Lower leg skin (tissue), 3 donors: ENCODE measurements around the gene PGA5.
"Not testable (repeated sequence)": the region's sequence is repeated elsewhere in the genome, so short reads cannot be mapped to it uniquely, and the experiment has no call there.

Source experiments
- POLR2A ChIP-seq, 2 donors: fragments of 450-650 bp; IDR thresholded peaks; one replicate each; pipeline ENCODE4 v1.6.1; 2016 to 2017; ENCODE audit warnings: antibody characterized with exemption in 2 of 2, mild to moderate bottlenecking in 1 of 2, moderate library complexity in 1 of 2
- TF ChIP-seq, protein P1 (sequence below), 3 donors: fragments of 450-650 bp; IDR thresholded peaks; one replicate each; pipeline ENCODE4 v1.5.1; 2016; ENCODE audit warnings: antibody characterized with exemption in 3 of 3, mild to moderate bottlenecking in 3 of 3, moderate library complexity in 2 of 3

DNA sequence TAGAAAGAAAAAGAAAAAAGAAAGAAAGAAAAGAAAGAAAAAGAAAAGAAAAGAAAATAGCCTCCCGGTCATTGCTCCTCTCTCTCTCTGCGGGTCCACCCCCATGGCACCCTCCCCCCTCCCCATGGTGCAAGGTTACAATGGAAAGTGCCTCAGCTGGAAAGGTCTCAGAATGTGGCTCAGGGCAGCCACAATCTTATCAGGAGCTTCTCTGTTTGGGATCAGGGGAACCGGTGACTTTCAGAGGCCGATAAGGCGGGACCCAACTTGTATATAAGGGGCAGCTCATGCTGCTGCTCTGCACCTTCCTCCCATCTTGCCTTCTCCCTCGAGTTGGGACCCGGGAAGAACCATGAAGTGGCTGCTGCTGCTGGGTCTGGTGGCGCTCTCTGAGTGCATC, at the start of gene PGA5:
- TF ChIP-seq, protein P1, sequence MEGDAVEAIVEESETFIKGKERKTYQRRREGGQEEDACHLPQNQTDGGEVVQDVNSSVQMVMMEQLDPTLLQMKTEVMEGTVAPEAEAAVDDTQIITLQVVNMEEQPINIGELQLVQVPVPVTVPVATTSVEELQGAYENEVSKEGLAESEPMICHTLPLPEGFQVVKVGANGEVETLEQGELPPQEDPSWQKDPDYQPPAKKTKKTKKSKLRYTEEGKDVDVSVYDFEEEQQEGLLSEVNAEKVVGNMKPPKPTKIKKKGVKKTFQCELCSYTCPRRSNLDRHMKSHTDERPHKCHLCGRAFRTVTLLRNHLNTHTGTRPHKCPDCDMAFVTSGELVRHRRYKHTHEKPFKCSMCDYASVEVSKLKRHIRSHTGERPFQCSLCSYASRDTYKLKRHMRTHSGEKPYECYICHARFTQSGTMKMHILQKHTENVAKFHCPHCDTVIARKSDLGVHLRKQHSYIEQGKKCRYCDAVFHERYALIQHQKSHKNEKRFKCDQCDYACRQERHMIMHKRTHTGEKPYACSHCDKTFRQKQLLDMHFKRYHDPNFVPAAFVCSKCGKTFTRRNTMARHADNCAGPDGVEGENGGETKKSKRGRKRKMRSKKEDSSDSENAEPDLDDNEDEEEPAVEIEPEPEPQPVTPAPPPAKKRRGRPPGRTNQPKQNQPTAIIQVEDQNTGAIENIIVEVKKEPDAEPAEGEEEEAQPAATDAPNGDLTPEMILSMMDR (IDR thresholded peaks at IDR 0.05) = not testable (repeated sequence)
- not testable (repeated sequence) for TF ChIP-seq POLR2A (IDR thresholded peaks at IDR 0.05)
